ENCODE measurements around the gene FIBP.

FIBP gene

GRCh38 chr11:65887723-65888162 is 528 bp downstream of the FIBP start:
- DNase-seq = no peak

DNA sequence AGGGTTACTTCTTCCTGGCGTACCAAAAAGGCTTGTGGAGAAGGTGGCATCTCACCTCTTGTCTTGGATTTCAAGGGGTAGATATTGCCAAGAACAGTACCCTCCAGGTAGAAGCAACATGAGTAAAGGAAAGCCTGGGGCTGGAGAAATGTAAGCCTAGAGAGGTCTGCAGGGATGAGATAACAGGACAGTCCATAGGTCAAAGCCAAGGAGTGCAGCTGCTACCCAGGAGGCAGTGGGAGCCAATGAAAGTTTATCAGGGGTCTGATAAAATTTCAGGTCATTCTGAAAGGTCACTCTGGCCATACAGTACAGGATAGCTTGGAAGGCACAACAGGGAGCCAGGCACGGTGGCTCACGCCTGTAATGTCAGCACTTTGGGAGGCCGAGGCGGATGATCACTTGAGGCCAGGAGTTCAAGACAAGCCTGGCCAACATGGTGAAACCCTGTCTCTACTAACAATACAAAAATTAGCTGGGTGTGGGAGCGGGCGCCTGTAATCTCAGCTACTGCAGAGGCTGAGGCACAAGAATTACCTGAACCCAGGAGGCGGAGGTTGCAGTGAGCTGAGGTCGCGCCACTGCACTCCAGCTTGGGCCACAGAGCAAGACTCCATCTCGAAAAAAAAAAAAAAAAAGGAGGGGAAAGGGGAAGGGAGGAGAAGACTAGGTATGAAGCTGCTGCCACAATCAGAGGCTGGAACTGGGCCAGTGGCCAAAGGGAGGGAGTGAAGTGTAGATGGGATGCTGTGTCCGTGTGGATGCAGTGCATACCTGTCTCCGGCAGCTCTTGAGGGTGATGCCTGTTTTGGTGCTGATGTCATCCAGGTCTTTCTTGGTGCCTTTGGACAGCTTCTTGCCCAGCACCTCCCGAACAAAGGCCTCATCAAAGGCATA is 1.2 kb downstream of the FIBP start:
- no peak for DNase-seq

- DNase-seq = no peak
Measured at GRCh38 chr11:65885808-65886536, 2.3 kb downstream of the FIBP start.

GRCh38 chr11:65885231-65885630 is 3.0 kb downstream of the FIBP start:
- no peak for DNase-seq

- DNase-seq = no peak
Measured at GRCh38 chr11:65884716-65885092, 3.6 kb downstream of the FIBP start.

DNA sequence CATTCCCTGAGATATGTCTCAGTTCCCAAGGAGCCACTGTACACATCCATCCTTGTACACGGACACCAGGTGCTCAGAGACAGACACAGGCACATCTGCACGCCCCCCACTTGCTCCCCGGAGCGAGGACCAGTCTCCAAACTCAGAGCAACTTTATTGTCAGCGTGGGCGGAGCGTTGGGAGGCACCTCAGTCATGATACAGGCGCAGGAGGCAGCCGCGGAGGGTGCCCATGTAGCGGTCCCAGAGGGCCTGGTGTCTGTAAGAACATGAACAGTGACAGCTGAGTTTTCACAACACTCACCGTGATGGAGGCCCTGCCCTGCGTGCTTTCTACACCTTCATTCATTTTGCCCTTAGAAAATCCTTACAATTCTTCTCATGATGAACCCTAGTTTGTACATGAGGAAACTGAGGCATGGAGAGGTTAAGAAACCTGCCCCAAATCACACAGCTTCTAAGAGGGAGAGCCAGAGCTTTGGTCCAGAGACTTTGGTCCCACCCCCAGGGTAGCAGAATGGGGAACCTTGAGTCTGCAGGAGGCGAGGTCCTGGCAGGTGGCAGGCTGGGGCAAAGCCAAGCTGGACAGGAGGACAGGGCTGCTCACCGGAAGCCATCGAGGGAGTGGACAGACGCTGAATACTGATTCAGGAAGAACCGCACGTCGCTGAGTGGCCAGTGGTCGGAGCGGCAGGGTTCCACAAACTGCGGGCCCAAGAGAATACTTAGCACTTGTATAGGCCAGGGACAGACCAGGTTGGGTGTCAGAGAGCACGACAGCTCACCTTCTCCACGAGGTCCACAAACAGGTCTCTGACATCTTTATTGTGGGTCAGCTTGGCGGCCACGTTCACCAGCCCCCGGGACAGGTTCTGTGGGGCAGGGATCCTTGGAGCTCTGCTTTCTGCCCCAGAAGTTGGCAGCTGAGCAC is 4.2 kb downstream of the FIBP start:
- DNase-seq = no peak

DNA sequence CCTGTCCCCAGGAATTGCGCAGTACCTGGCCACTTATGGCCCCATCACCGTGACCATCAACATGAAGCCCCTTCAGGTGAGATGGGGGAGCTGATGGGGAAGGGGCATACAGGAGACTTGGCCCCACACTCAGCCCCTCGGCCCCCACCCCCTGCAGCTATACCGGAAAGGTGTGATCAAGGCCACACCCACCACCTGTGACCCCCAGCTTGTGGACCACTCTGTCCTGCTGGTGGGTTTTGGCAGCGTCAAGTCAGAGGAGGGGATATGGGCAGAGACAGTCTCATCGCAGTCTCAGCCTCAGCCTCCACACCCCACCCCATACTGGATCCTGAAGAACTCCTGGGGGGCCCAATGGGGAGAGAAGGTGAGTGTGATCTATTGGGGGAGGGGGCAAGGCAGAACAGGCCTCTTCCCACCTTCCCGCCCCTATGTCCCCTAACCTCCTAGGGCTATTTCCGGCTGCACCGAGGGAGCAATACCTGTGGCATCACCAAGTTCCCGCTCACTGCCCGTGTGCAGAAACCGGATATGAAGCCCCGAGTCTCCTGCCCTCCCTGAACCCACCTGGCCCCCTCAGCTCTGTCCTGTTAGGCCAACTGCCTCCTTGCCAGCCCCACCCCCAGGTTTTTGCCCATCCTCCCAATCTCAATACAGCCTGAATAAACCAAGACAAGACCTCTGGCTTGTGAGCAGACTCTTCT is 5.1 kb downstream of the FIBP start:
- DNase-seq = no peak

- no peak for DNase-seq
Measured at GRCh38 chr11:65882120-65883057, 5.9 kb downstream of the FIBP start.

GRCh38 chr11:65880844-65881421 is 7.3 kb downstream of the FIBP start:
- DNase-seq = no peak

GRCh38 chr11:65880027-65880426 is 8.2 kb downstream of the FIBP start:
- no peak for DNase-seq

- DNase-seq = no peak
Measured at GRCh38 chr11:65879617-65880016, 8.7 kb downstream of the FIBP start, which contains the start of gene CTSW. Gene CTSW, plus strand, starts transcription at chr11:65879837. Its CDS starts 18 bp downstream, at chr11:65879855.

DNA sequence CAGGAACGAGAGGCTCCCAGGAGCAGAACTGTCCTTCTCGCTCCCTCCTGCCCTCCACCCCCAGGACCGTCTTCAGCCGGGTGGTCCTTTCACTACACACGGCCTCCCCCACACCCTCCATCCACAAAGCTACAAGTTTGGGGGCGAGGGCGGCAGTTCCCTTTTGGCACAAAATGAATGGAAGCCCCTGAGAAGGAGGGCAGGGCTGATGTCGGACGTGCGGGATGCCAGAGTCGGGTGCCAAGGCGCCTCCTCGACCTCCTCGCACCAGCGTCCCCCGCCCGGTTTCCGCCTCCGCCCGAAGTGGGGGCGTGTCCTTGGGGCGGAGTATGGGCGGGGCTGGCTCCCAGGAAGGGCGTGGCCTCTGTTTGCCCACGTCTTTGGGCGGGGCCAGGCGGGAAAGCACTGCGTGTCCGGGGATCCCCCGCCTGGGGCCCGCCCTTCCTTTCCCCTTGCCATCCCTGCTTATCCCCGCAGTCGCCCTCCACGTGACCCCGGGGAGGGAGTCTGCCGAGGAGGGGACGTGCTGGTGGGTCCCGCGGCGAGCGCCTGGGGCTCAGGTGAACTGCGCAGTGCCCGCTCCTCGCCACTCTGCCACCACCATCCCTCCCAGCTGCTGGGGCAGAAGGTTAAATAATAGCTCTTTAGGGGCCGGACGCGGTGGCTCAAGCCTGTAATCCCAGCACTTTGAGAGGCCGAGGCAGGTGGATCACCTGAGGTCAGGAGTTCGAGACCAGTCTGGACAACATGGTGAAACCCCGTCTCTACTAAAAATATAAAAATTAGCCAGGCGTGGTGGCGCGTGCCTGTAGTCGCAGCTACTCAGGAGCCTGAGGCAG is 14.7 kb downstream of the FIBP start:
- peak; percentile 34 for DNase-seq

GRCh38 chr11:65872586-65873317 is 15.5 kb downstream of the FIBP start, which contains the start of gene EFEMP2:
Gene EFEMP2, minus strand, starts transcription at chr11:65872800. Its CDS starts 446 bp downstream, at chr11:65872354.
- DNase-seq = no peak

- DNase-seq = no peak
Measured at GRCh38 chr11:65871811-65872548, 16.3 kb downstream of the FIBP start.

DNA sequence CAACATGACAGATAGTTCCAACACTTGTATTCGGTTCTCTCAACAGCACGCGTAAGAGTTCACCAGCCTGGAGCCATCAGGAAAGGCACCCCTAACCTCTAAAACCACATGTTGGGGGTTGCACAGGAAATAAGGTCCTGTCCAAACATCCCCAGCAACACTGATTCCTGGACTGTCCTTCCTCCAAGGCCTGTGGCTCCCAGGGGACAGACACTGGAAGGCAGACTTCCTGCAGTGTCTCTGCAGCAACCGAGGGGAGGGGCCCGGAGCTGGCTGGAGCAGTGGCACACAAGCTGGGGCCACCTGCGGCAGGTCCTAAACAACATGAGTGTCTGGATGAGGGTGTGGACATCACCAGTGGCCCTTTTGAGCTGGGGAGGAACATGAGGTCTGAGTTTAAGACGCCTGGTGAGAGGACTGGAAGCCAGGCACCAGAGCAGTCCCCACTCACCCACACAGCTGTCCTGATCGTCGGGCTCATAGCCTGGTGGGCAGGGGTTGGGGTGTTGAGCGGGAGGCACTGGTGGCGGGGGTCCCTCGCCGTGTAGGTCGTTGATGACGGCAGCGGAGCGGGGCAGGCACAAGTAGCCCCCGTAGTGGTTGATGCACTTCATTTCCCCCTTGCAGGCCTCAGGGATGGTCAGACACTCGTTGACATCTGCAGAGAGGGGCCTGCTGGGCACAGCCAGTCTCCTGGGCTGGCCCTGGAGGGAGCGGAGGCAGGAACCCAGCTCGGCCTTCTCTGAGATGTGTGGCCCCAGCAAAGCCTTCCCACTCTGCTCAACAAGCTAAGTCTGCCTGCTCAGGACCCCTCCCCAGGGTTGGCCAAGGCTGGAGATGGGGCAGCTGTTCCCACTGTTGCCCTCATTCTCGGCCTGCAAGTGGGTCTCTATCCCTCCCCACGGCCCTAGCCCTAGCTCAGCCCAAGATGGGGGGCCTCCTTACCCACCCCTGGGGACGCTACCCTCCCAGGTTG is 17.3 kb downstream of the FIBP start:
- no peak for DNase-seq

- DNase-seq = no peak
Measured at GRCh38 chr11:65870307-65870658, 18.0 kb downstream of the FIBP start.
